Body of pancreas (tissue), 4 donors: ENCODE results near the gene ZNF195.

Source experiments
- POLR2A ChIP-seq, 3 donors: fragments of 450-650 bp; IDR thresholded peaks; one replicate each; pipeline ENCODE4 v1.6.1; 2016; ENCODE audit warnings: antibody characterized with exemption in 3 of 3, mild to moderate bottlenecking in 2 of 3
- TF ChIP-seq, protein P1 (sequence below), 7 experiments: fragments of 450-650 bp in 4 of 7; fragments of 200-600 bp in 3 of 7; sonication (generic) in 3 of 7; IDR thresholded peaks; one replicate each; pipeline ENCODE4 v1.5.1; 2016 to 2019; ENCODE audit warnings: antibody characterized with exemption in 7 of 7

DNA sequence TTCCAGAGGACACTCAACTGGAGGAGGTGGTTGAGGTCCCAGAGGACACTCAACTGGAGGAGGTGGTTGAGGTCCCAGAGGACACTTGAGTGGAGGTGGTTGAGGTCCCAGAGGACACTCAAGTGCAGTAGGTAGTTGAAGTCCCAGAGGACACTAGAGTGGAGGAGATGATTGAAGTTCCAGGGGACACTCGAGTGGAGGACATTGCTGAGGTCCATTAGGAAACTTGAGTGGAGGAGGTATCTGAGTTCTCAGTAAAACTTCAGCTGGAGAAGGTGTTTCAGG is 39.7 kb downstream of the ZNF195 start:
- TF ChIP-seq, protein P1, sequence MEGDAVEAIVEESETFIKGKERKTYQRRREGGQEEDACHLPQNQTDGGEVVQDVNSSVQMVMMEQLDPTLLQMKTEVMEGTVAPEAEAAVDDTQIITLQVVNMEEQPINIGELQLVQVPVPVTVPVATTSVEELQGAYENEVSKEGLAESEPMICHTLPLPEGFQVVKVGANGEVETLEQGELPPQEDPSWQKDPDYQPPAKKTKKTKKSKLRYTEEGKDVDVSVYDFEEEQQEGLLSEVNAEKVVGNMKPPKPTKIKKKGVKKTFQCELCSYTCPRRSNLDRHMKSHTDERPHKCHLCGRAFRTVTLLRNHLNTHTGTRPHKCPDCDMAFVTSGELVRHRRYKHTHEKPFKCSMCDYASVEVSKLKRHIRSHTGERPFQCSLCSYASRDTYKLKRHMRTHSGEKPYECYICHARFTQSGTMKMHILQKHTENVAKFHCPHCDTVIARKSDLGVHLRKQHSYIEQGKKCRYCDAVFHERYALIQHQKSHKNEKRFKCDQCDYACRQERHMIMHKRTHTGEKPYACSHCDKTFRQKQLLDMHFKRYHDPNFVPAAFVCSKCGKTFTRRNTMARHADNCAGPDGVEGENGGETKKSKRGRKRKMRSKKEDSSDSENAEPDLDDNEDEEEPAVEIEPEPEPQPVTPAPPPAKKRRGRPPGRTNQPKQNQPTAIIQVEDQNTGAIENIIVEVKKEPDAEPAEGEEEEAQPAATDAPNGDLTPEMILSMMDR (IDR thresholded peaks at IDR 0.05) = no peak
- no peak for TF ChIP-seq POLR2A (IDR thresholded peaks at IDR 0.05)
